ENCODE measurements around the gene ANKRD17.

Gene ANKRD17

GRCh38 chr4:73103799-73104503 lies 154.6 kb downstream of the ANKRD17 start:
- no peak for DNase-seq

GRCh38 chr4:73099143-73099542 lies 159.5 kb downstream of the ANKRD17 start:
- DNase-seq = no peak

GRCh38 chr4:73098713-73099112 lies 159.9 kb downstream of the ANKRD17 start:
- no peak for DNase-seq

- DNase-seq = no peak
These were observed 160.6 kb downstream of the ANKRD17 start for GRCh38 chr4:73098016-73098415.

GRCh38 chr4:73092868-73093267 lies 165.7 kb downstream of the ANKRD17 start:
- no peak for DNase-seq

- DNase-seq = no peak
These were observed 167.9 kb downstream of the ANKRD17 start for GRCh38 chr4:73090738-73091137.

GRCh38 chr4:73087871-73088270 lies 170.7 kb downstream of the ANKRD17 start:
- no peak for DNase-seq

GRCh38 chr4:73086095-73086868 lies 172.3 kb downstream of the ANKRD17 start:
- no peak for DNase-seq

GRCh38 chr4:73080789-73081188 lies 177.8 kb downstream of the ANKRD17 start:
- no peak for DNase-seq

GRCh38 chr4:73075832-73076231 lies 182.8 kb downstream of the ANKRD17 start:
- no peak for DNase-seq

- DNase-seq = no peak
These were observed 188.6 kb downstream of the ANKRD17 start for GRCh38 chr4:73070074-73070390.

GRCh38 chr4:73069338-73070073 lies 189.1 kb downstream of the ANKRD17 start, which contains the start of gene COX18:
COX18 (minus strand) TSS chr4:73069716; CDS start chr4:73069649, 67 bp downstream.
- peak; percentile 98 for DNase-seq

- DNase-seq = peak; percentile 33
These were observed 189.9 kb downstream of the ANKRD17 start for GRCh38 chr4:73068491-73069337.

GRCh38 chr4:73067971-73068394 lies 190.6 kb downstream of the ANKRD17 start:
- DNase-seq = peak; percentile 13

GRCh38 chr4:73066928-73067327 lies 191.7 kb downstream of the ANKRD17 start:
- DNase-seq = no peak

- DNase-seq = no peak
These were observed 192.2 kb downstream of the ANKRD17 start for GRCh38 chr4:73066445-73066844.

GRCh38 chr4:73064536-73064935 lies 194.1 kb downstream of the ANKRD17 start:
- no peak for DNase-seq

GRCh38 chr4:73055241-73055897 lies 203.2 kb downstream of the ANKRD17 start:
- no peak for DNase-seq

GRCh38 chr4:73053974-73054480 lies 204.6 kb downstream of the ANKRD17 start:
- no peak for DNase-seq

GRCh38 chr4:73053076-73053475 lies 205.5 kb downstream of the ANKRD17 start:
- peak; percentile 31 for DNase-seq

- DNase-seq = no peak
These were observed 207.0 kb downstream of the ANKRD17 start for GRCh38 chr4:73051625-73052024.

GRCh38 chr4:73045879-73046278 lies 212.7 kb downstream of the ANKRD17 start:
- DNase-seq = no peak
